ENCODE data around the gene TWNK.

GRCh38 chr10:101033276-101033675, 45.9 kb downstream of the TWNK start:
- TF ChIP-seq GABPA (IDR thresholded peaks at IDR 0.05; ENCODE audit: low read depth) = no peak
- no peak for TF ChIP-seq POLR2A (IDR thresholded peaks at IDR 0.05; ENCODE audit: low read depth, low read length)
